ENCODE measurements around the gene THY1.
A peak's percentile ranks its signal among the peaks of the same experiment; 100 is the strongest.
"Not testable (repeated sequence)": the region's sequence is repeated elsewhere in the genome, so short reads cannot be mapped to it uniquely, and the experiment has no call there.

The THY1 gene

GRCh38 chr11:119382513-119382912 is 40.5 kb downstream of the THY1 start:
- DNase-seq (ENCODE audit: low spot score): not testable (repeated sequence)

GRCh38 chr11:119382101-119382500 is 40.9 kb downstream of the THY1 start:
- no peak for DNase-seq (ENCODE audit: low spot score)

GRCh38 chr11:119381181-119381988 is 41.6 kb downstream of the THY1 start, which contains the start of gene USP2:
Gene USP2, minus strand, starts transcription at chr11:119381690. Its CDS starts 8,210 bp downstream, at chr11:119373480.
- DNase-seq (ENCODE audit: low spot score): peak; percentile 95

- DNase-seq (ENCODE audit: low spot score): no peak
Observed at GRCh38 chr11:119380827-119381180, 42.2 kb downstream of the THY1 start.

GRCh38 chr11:119380160-119380826 is 42.7 kb downstream of the THY1 start:
- no peak for DNase-seq (ENCODE audit: low spot score)

GRCh38 chr11:119378851-119379465 is 44.0 kb downstream of the THY1 start:
- no peak for DNase-seq (ENCODE audit: low spot score)

- no peak for DNase-seq (ENCODE audit: low spot score)
Observed at GRCh38 chr11:119377961-119378667, 44.9 kb downstream of the THY1 start.

GRCh38 chr11:119377112-119377901 is 45.7 kb downstream of the THY1 start:
- DNase-seq (ENCODE audit: low spot score): no peak

GRCh38 chr11:119376197-119376847 is 46.6 kb downstream of the THY1 start:
- no peak for DNase-seq (ENCODE audit: low spot score)

- no peak for DNase-seq (ENCODE audit: low spot score)
Observed at GRCh38 chr11:119375337-119376196, 47.4 kb downstream of the THY1 start.

- no peak for DNase-seq (ENCODE audit: low spot score)
Observed at GRCh38 chr11:119374632-119375336, 48.2 kb downstream of the THY1 start.

- peak; percentile 72 for DNase-seq (ENCODE audit: low spot score)
Observed at GRCh38 chr11:119373921-119374631, 48.9 kb downstream of the THY1 start.

GRCh38 chr11:119373059-119373920 is 49.7 kb downstream of the THY1 start:
- DNase-seq (ENCODE audit: low spot score): no peak

GRCh38 chr11:119372260-119373058 is 50.5 kb downstream of the THY1 start:
- DNase-seq (ENCODE audit: low spot score): no peak

GRCh38 chr11:119371778-119372182 is 51.2 kb downstream of the THY1 start:
- no peak for DNase-seq (ENCODE audit: low spot score)

- no peak for DNase-seq (ENCODE audit: low spot score)
Observed at GRCh38 chr11:119371067-119371601, 51.8 kb downstream of the THY1 start.
